Neural crest cell (in vitro differentiated cells): ENCODE measurements around the gene RAB40A. TPM values are rescaled to one million over a fixed set of nuclear protein-coding genes. Genes with fewer than 3 reads are reported as not detected.

Experiments
- DNase-seq: peaks from one replicate; pipeline ENCODE4 v3.0.0; 2021; ENCODE audit warnings: low read depth, mixed read lengths, low spot score
- H3K27ac Mint-ChIP-seq: one replicate; pipeline ENCODE4 v1.8.0; 2021; ENCODE audit warnings: mild to moderate bottlenecking, mixed read lengths; ENCODE audit not compliant: unreplicated experiment
- H3K27me3 Mint-ChIP-seq: 2 replicates; pipeline ENCODE4 v1.8.0; 2021; ENCODE audit warnings: low read depth, mild to moderate bottlenecking, mixed read lengths
- H3K36me3 Mint-ChIP-seq: 2 replicates; pipeline ENCODE4 v1.8.0; 2021; ENCODE audit warnings: low read depth, mild to moderate bottlenecking, mixed read lengths
- H3K4me1 Mint-ChIP-seq: 2 replicates; pipeline ENCODE4 v1.8.0; 2021; ENCODE audit warnings: mixed read lengths
- H3K4me3 Mint-ChIP-seq: one replicate; pipeline ENCODE4 v1.8.0; 2021; ENCODE audit warnings: mild to moderate bottlenecking, mixed read lengths
- H3K9me3 Mint-ChIP-seq: 2 replicates; pipeline ENCODE4 v1.8.0; 2021; ENCODE audit warnings: mixed read lengths
- total RNA-seq: library from RNA; stranded (reverse); gene quantifications from 2 replicates; pipeline ENCODE4 v1.2.1, GENCODE V29; 2021
- TF ChIP-seq, protein P1 (sequence below): fragments of 200-600 bp; sonication (generic); conservative IDR thresholded peaks from 2 replicates; pipeline ENCODE4 v1.5.0; 2021; ENCODE audit warnings: antibody characterized with exemption, mild to moderate bottlenecking

RAB40A gene
- total RNA-seq, 1 donor from 2014 or later, result 0.70 TPM

DNA sequence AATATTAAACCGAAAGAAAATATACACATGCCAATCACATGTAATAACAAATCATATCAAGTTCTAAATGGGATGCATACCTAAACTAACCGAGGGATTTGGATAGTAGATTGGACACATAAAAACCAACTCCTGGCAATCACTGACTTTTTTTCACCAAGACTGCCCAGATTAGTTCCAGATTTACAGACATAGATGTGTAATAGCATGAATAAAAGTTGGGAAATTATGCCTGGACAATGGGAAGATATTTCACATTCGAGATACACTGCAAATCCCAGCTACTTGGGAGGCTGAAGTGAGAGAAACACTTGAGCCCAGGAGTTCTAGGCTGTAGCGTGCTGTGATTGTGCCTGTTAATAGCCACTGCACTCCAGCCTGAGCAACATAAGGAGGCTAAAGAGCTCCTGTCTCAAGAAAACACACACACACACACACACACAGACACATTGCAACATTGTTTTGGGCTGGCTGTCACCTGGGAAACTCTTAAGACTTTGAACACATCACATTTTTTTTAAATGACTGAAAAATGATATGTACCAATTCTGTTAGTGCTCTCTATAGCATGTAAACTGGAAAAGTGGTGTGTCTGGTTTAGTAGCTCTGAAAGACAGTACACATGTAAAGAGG is 5.7 kb downstream of the RAB40A start:
- Mint-ChIP-seq H3K4me1 (no peaks in the 10 kb centered on the region), H3K27ac (no peak overlapping the region), H3K9me3 (no peaks in the 10 kb centered on the region), H3K27me3 (no peaks in the 10 kb centered on the region), H3K36me3 (no peaks in the 10 kb centered on the region), H3K4me3 (no peak overlapping the region)
- DNase-seq, result no peak
- TF ChIP-seq, protein P1, sequence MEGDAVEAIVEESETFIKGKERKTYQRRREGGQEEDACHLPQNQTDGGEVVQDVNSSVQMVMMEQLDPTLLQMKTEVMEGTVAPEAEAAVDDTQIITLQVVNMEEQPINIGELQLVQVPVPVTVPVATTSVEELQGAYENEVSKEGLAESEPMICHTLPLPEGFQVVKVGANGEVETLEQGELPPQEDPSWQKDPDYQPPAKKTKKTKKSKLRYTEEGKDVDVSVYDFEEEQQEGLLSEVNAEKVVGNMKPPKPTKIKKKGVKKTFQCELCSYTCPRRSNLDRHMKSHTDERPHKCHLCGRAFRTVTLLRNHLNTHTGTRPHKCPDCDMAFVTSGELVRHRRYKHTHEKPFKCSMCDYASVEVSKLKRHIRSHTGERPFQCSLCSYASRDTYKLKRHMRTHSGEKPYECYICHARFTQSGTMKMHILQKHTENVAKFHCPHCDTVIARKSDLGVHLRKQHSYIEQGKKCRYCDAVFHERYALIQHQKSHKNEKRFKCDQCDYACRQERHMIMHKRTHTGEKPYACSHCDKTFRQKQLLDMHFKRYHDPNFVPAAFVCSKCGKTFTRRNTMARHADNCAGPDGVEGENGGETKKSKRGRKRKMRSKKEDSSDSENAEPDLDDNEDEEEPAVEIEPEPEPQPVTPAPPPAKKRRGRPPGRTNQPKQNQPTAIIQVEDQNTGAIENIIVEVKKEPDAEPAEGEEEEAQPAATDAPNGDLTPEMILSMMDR, result no peak

DNA sequence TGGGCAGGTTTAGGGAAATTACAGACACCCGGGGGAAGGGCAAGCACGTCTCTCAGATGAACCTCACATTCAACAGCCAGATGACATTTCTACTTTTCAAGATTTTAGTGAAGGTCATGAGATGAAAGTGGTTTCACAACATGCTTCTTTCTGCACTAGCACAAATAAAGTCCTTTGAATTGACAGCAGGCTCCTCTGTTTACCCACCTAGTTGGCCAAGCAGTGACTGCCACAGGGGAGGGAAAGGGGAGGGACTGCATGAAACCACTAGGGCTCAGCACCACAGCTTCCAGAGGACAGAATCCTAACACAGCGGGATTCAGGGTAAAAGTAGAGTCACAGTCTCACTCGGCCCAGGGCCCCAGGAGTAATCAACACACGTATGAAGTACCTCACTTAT is 6.2 kb downstream of the RAB40A start:
- DNase-seq, result no peak
- Mint-ChIP-seq H3K4me1 (no peaks in the 10 kb centered on the region), H3K27ac (no peak overlapping the region), H3K36me3 (no peaks in the 10 kb centered on the region), H3K27me3 (no peaks in the 10 kb centered on the region), H3K9me3 (no peaks in the 10 kb centered on the region), H3K4me3 (no peak overlapping the region)
- TF ChIP-seq, protein P1, result no peak

DNA sequence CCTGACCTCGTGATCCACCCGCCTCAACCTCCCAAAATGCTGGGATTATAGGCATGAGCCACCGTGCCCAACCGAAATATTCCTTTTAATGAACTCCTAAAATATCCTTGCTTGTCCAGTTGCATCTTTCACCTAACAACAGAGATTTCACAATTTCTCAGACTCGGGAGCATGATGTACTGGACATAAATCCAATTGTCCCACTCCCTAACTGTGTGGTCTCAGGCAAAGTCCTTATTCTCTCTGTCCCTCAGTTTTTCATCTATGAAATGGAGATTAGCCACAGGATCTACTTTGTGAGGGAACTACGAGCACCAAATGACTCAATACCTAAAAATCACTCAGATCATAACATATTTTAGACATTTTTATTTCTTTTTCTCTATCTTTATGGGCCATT is 9.3 kb downstream of the RAB40A start:
- no peak overlapping the region for H3K4me3 Mint-ChIP-seq
- H3K4me1 Mint-ChIP-seq, result no peaks in the 10 kb centered on the region
- H3K27ac Mint-ChIP-seq, result no peak overlapping the region
- no peak for DNase-seq
- no peaks in the 10 kb centered on the region for H3K27me3 Mint-ChIP-seq
- H3K9me3 Mint-ChIP-seq, result no peaks in the 10 kb centered on the region
- no peaks in the 10 kb centered on the region for H3K36me3 Mint-ChIP-seq
- TF ChIP-seq, protein P1, result no peak

DNA sequence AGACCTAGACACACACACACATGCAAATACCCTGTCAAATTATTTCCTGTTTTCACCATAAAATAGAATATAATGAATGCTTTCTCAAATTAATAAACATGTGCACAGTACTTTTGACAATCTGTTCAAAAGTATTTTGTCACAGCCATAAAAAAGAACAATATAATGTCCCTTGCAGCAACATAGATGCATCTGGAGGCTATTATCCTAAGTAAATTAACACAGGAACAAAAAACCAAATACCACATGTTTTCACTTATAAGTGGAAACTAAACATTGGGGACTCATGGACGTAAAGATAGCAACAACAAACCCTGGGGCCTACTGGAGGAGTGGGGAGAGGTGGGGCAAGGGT is 15.5 kb downstream of the RAB40A start:
- no peaks in the 10 kb centered on the region for H3K4me1 Mint-ChIP-seq
- no peaks in the 10 kb centered on the region for H3K36me3 Mint-ChIP-seq
- TF ChIP-seq, protein P1, result no peak
- no peak overlapping the region for H3K27ac Mint-ChIP-seq
- H3K27me3 Mint-ChIP-seq, result no peaks in the 10 kb centered on the region
- H3K9me3 Mint-ChIP-seq, result no peaks in the 10 kb centered on the region
- H3K4me3 Mint-ChIP-seq, result no peak overlapping the region
- DNase-seq, result no peak

DNA sequence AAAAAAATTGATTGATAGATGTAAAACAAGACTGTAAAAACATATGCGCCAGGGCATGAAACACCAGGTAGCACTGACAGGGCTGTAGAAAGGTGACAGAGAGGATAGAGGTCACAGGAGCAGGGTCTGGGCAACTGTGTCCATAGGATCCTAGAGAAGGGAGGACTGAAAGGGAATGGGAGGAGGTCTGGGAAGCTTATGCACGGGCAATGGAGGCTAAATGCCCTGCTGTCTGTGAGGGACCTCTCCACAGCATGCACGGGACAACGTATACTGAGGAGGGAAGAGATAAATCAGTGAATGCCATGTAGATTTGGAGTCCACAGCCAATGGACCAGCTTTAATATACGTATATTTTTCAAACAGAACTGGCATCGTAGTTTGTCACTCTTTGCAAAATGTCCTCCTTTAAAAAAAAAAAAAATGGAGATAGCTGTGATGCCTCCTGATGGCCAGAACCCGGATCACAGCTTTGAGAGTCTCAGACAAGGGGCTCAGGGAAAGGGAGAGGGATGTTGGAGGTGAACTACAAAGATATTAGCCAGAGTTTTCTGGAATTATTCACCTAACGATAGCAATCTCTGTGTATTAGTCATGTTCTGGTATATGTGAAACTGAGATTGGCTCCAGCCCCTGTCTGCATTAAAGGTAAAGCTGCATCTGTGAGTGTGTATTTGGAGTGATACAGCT is 16.0 kb downstream of the RAB40A start:
- Mint-ChIP-seq H3K27ac (no peak overlapping the region), H3K4me3 (no peak overlapping the region), H3K9me3 (no peaks in the 10 kb centered on the region), H3K27me3 (no peaks in the 10 kb centered on the region), H3K36me3 (no peaks in the 10 kb centered on the region), H3K4me1 (no peaks in the 10 kb centered on the region)
- TF ChIP-seq, protein P1, result no peak
- no peak for DNase-seq
